CD14-positive monocyte (primary cell): ENCODE data around the gene LSG1. TPM values are rescaled to one million over a fixed set of nuclear protein-coding genes. Genes with fewer than 3 reads are reported as not detected.

ENCODE experiments used
- DNase-seq, 3 donors: peaks; one replicate each; pipeline ENCODE4 v3.0.0-alpha.2; 2011 to 2022
- H2AFZ ChIP-seq: 2 replicates; pipeline ENCODE4 v1.6.0; 2012; ENCODE audit warnings: mild to moderate bottlenecking, low read depth, low read length, inconsistent platforms; ENCODE audit not compliant: insufficient read depth, poor library complexity, severe bottlenecking
- H3K27ac ChIP-seq, 2 donors: 1 replicate in 1 of 2; 2 replicates in 1 of 2; pipeline ENCODE4 v1.5.1; 2012 to 2013; ENCODE audit warnings: low read length in 2 of 2, control low read depth in 1 of 2, inconsistent platforms in 1 of 2, low read depth in 1 of 2, mild to moderate bottlenecking in 1 of 2
- H3K27me3 ChIP-seq, 2 donors: one replicate each; pipeline versions ENCODE4 v1.6.0 to v1.6.1; 2011 to 2013; ENCODE audit warnings: low read length in 2 of 2; ENCODE audit not compliant: control insufficient read depth in 2 of 2, insufficient read depth in 2 of 2
- H3K36me3 ChIP-seq, 2 donors: replicated peaks in 1 of 2; 1 replicate in 1 of 2; 2 replicates in 1 of 2; pipeline versions ENCODE4 v1.5.1 to v1.6.1; 2012 to 2013; ENCODE audit warnings: low read length in 2 of 2, control low read depth in 1 of 2, inconsistent platforms in 1 of 2, mild to moderate bottlenecking in 1 of 2; ENCODE audit not compliant: insufficient read depth in 2 of 2, control insufficient read depth in 1 of 2
- H3K4me1 ChIP-seq, 2 donors: 1 replicate in 1 of 2; 2 replicates in 1 of 2; pipeline versions ENCODE4 v1.5.1 to v1.6.1; 2012 to 2013; ENCODE audit warnings: low read length in 2 of 2, control low read depth in 1 of 2, inconsistent platforms in 1 of 2, mild to moderate bottlenecking in 1 of 2, moderate library complexity in 1 of 2; ENCODE audit not compliant: insufficient read depth in 2 of 2, control insufficient read depth in 1 of 2
- H3K4me2 ChIP-seq: replicated peaks from 2 replicates; pipeline ENCODE3; 2012; ENCODE audit warnings: low read length, moderate library complexity, mild to moderate bottlenecking; ENCODE audit not compliant: poor library complexity, severe bottlenecking; ENCODE audit errors: extremely low read depth
- H3K4me3 ChIP-seq, 3 experiments: fragments of 200-600 bp in 1 of 3; sonication (generic) in 1 of 3; replicated peaks in 1 of 3; 1 replicate in 2 of 3; 2 replicates in 1 of 3; pipeline ENCODE4 v1.5.1; 2011 to 2013; ENCODE audit warnings: low read length in 3 of 3, mild to moderate bottlenecking in 3 of 3, control low read depth in 2 of 3, low read depth in 2 of 3, inconsistent platforms in 1 of 3, moderate library complexity in 1 of 3
- H3K79me2 ChIP-seq: 2 replicates; pipeline ENCODE4 v1.6.0; 2012; ENCODE audit warnings: mild to moderate bottlenecking, control low read depth, inconsistent platforms, low read length, moderate library complexity; ENCODE audit not compliant: insufficient read depth
- H3K9ac ChIP-seq: 2 replicates; pipeline ENCODE4 v1.6.0; 2017; ENCODE audit warnings: low read length, mild to moderate bottlenecking; ENCODE audit not compliant: insufficient read depth, poor library complexity, severe bottlenecking
- H3K9me3 ChIP-seq, 2 donors: replicated peaks in 1 of 2; 1 replicate in 1 of 2; 2 replicates in 1 of 2; pipeline versions ENCODE4 v1.5.1 to v1.6.1; 2012 to 2013; ENCODE audit warnings: low read length in 2 of 2, control low read depth in 1 of 2; ENCODE audit not compliant: control insufficient read depth in 1 of 2, insufficient read depth in 1 of 2
- H4K20me1 ChIP-seq: 2 replicates; pipeline ENCODE4 v1.6.0; 2012; ENCODE audit warnings: mild to moderate bottlenecking, low read length, control low read depth, moderate library complexity; ENCODE audit not compliant: insufficient read depth
- H3K27ac Mint-ChIP-seq, 7 donors: one replicate each; pipeline ENCODE4 v1.8.0; 2020; ENCODE audit warnings: mild to moderate bottlenecking in 7 of 7, mixed read lengths in 7 of 7, moderate library complexity in 6 of 7, inconsistent platforms in 2 of 7
- H3K27me3 Mint-ChIP-seq, 3 donors: one replicate each; pipeline ENCODE4 v1.8.0; 2021 to 2022; ENCODE audit warnings: low read depth in 3 of 3, mild to moderate bottlenecking in 3 of 3, mixed read lengths in 3 of 3, moderate library complexity in 3 of 3, inconsistent platforms in 1 of 3
- H3K36me3 Mint-ChIP-seq, 2 donors: one replicate each; pipeline ENCODE4 v1.8.0; 2020; ENCODE audit warnings: mixed read lengths in 2 of 2, inconsistent platforms in 1 of 2, mild to moderate bottlenecking in 1 of 2
- H3K4me1 Mint-ChIP-seq: one replicate; pipeline ENCODE4 v1.8.0; 2020; ENCODE audit warnings: mild to moderate bottlenecking, mixed read lengths
- H3K4me3 Mint-ChIP-seq, 2 donors: one replicate each; pipeline ENCODE4 v1.8.0; 2020; ENCODE audit warnings: mild to moderate bottlenecking in 2 of 2, mixed read lengths in 2 of 2, moderate library complexity in 1 of 2
- H3K9me3 Mint-ChIP-seq, 7 donors: one replicate each; pipeline ENCODE4 v1.8.0; 2020 to 2022; ENCODE audit warnings: mixed read lengths in 7 of 7, mild to moderate bottlenecking in 6 of 7, moderate library complexity in 6 of 7, inconsistent platforms in 2 of 7
- CTCF ChIP-seq: fragments of 200-600 bp; IDR thresholded peaks from one replicate; pipeline ENCODE4 v1.8.0; 2022; ENCODE audit warnings: antibody characterized with exemption, mild to moderate bottlenecking
- WGBS: methylation state at CpG from one replicate; pipeline ENCODE4 v1.1.5; 2013; ENCODE audit warnings: missing lambda C conversion rate; ENCODE audit not compliant: insufficient coverage; 5-methylcytosine and 5-hydroxymethylcytosine counted together
- intact Hi-C, 2 donors: fragments of 100-400 bp; cut with micrococcal nuclease; formaldehyde crosslinking; loops; one replicate each; pipeline versions ENCODE4 v1.15.0 to v1.15.1; 2023
- polyA plus RNA-seq, 3 donors: library from polyadenylated mRNA; depleted of rRNA in 1 of 3; unstranded in 2 of 3; stranded (reverse) in 1 of 3; fragments of 300-500 nt in 2 of 3; fragments of >200 nt in 1 of 3; fragmentation: Illumina TruSeq in 2 of 3; gene quantifications; 1 replicate in 2 of 3; 2 replicates in 1 of 3; pipeline ENCODE4 v1.2.3, GENCODE V29; 2012 to 2021

Gene LSG1
- polyA plus RNA-seq, 3 donors, result 6.7 to 30.9 (median 9.9) TPM

GRCh38 chr3:194718079-194718478 is 46.1 kb upstream of the LSG1 start:
- Histone ChIP-seq H3K9ac (no peak overlapping the region), H3K4me1 (no peaks in the 10 kb centered on the region), H2AFZ (no peak overlapping the region), H4K20me1 (no peaks in the 10 kb centered on the region), H3K79me2 (no peaks in the 10 kb centered on the region), H3K27ac (no peak overlapping the region), H3K36me3 (no peaks in the 10 kb centered on the region), H3K4me2 (no peak overlapping the region), H3K4me3 (no peak overlapping the region), H3K27me3 (no peaks in the 10 kb centered on the region), H3K9me3 (no peaks in the 10 kb centered on the region)
- no peaks in the 10 kb centered on the region for H3K4me1 Mint-ChIP-seq
- no peak overlapping the region for H3K4me3 Mint-ChIP-seq
- no CpG with 5 or more reads among the region's 2 CpGs for whole genome bisulfite sequencing
- intact Hi-C loops, result loop anchor here in 1 of 2 donors (5.0 kb wide), 1 partner anchor 69 kb away; no protein-coding TSS in a partner anchor
- H3K9me3 Mint-ChIP-seq, result peaks cover 0 to 2% (median 0%) of the 10 kb centered on the region in 7 donors
- H3K27me3 Mint-ChIP-seq, result peaks cover 0 to 6% (median 0%) of the 10 kb centered on the region in 3 donors
- DNase-seq, result no peak
- no peak for TF ChIP-seq CTCF
- no peak overlapping the region for H3K27ac Mint-ChIP-seq
- H3K36me3 Mint-ChIP-seq, result no peaks in the 10 kb centered on the region

GRCh38 chr3:194715022-194715800 is 43.2 kb upstream of the LSG1 start:
- Mint-ChIP-seq H3K27me3 (peaks cover 0 to 6% (median 0%) of the 10 kb centered on the region in 3 donors), H3K27ac (peak overlapping the region in 2 of 7 donors; percentile 1 to 70), H3K4me3 (no peak overlapping the region), H3K9me3 (peaks cover 0 to 3% (median 0%) of the 10 kb centered on the region in 7 donors), H3K4me1 (peaks cover 2% of the 10 kb centered on the region), H3K36me3 (no peaks in the 10 kb centered on the region)
- no peak for DNase-seq
- Histone ChIP-seq H3K36me3 (no peaks in the 10 kb centered on the region), H3K79me2 (no peaks in the 10 kb centered on the region), H3K27ac (no peak overlapping the region), H3K4me2 (no peak overlapping the region), H3K9me3 (no peaks in the 10 kb centered on the region), H3K4me3 (no peak overlapping the region), H4K20me1 (no peaks in the 10 kb centered on the region), H3K9ac (no peak overlapping the region), H3K4me1 (no peaks in the 10 kb centered on the region), H3K27me3 (no peaks in the 10 kb centered on the region), H2AFZ (no peak overlapping the region)
- TF ChIP-seq CTCF, result no peak
- intact Hi-C loops, result loop anchor here in 1 of 2 donors (5.0 kb wide), 1 partner anchor 72 kb away; no protein-coding TSS in a partner anchor
- WGBS, result 92% methylated on average over 6 of the region's 8 CpGs
